ENCODE data around the gene EIF4EBP3. TPM values are rescaled to one million over a fixed set of nuclear protein-coding genes. Genes with fewer than 3 reads are reported as not detected.
"Not testable (repeated sequence)": the region's sequence is repeated elsewhere in the genome, so short reads cannot be mapped to it uniquely, and the experiment has no call there.

EIF4EBP3 gene
- total RNA-seq, 1 donor from 2014 or later, result 16.4 TPM

GRCh38 chr5:140576776-140577201 lies 29.3 kb downstream of the EIF4EBP3 start:
- TF ChIP-seq CTCF (IDR thresholded peaks at IDR 0.05; ENCODE audit: unreplicated experiment), result no peak
- Mint-ChIP-seq H3K27me3 (ENCODE audit: unreplicated experiment) (peaks cover 7% of the 10 kb centered on the region), H3K36me3 (ENCODE audit: low read depth, unreplicated experiment) (peaks cover 8% of the 10 kb centered on the region), H3K4me1 (ENCODE audit: unreplicated experiment) (peaks cover 6% of the 10 kb centered on the region), H3K9me3 (ENCODE audit: unreplicated experiment) (no peaks in the 10 kb centered on the region), H3K4me3 (ENCODE audit: unreplicated experiment) (no peak overlapping the region), H3K27ac (ENCODE audit: unreplicated experiment) (peak overlapping the region; percentile 68)
- no peak for DNase-seq (ENCODE audit: low spot score)

- not testable (repeated sequence) for H3K4me3 Mint-ChIP-seq (ENCODE audit: unreplicated experiment); H3K27me3 Mint-ChIP-seq (ENCODE audit: unreplicated experiment); H3K9me3 Mint-ChIP-seq (ENCODE audit: unreplicated experiment); H3K27ac Mint-ChIP-seq (ENCODE audit: unreplicated experiment); DNase-seq (ENCODE audit: low spot score); H3K4me1 Mint-ChIP-seq (ENCODE audit: unreplicated experiment); H3K36me3 Mint-ChIP-seq (ENCODE audit: low read depth, unreplicated experiment)
- peak; percentile 69 for TF ChIP-seq CTCF (IDR thresholded peaks at IDR 0.05; ENCODE audit: unreplicated experiment)
Observed at GRCh38 chr5:140579188-140579747, 31.8 kb downstream of the EIF4EBP3 start.

GRCh38 chr5:140587495-140587894 lies 40.0 kb downstream of the EIF4EBP3 start:
- H3K4me1 Mint-ChIP-seq (ENCODE audit: unreplicated experiment), result no peaks in the 10 kb centered on the region
- no peak for TF ChIP-seq CTCF (IDR thresholded peaks at IDR 0.05; ENCODE audit: unreplicated experiment)
- H3K27me3 Mint-ChIP-seq (ENCODE audit: unreplicated experiment), result no peaks in the 10 kb centered on the region
- DNase-seq (ENCODE audit: low spot score), result no peak
- no peaks in the 10 kb centered on the region for H3K9me3 Mint-ChIP-seq (ENCODE audit: unreplicated experiment)
- H3K27ac Mint-ChIP-seq (ENCODE audit: unreplicated experiment), result no peak overlapping the region
- H3K4me3 Mint-ChIP-seq (ENCODE audit: unreplicated experiment), result no peak overlapping the region
- no peaks in the 10 kb centered on the region for H3K36me3 Mint-ChIP-seq (ENCODE audit: low read depth, unreplicated experiment)

DNA sequence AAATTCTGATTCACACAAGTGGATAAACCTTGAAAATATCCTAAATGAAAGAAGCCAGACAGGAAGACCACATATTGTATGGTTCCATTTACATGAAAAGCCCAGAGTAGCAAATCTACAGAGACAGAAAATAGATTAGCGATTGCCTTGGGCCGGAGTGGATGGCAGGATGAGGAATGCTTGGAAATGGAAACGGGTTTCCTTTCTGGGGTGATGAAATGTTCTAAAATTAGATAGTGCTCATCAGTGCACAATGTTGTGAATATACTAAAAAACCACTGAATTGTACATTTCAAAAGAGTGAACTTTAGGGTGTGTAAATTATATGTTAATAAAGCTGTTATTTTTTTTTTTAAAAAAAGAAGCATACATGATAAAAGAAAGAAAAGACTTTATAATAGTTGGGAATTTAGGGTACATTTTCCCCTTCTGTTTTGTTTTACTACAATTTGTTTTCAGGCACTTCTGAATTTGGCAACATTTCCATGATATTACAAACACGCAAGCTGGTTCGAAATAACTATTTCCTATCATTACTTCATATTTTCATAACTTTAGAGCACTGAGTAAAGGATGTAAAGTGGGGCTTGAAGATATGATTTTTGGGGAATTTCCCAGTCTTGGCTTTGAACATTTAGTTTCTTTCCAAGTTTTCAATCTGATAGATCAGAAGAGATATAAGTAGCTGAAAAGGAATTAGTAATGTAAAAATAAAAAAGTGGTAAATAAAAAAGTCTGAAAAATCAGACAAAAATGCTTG lies 41.0 kb downstream of the EIF4EBP3 start:
- Mint-ChIP-seq H3K27me3 (ENCODE audit: unreplicated experiment) (no peaks in the 10 kb centered on the region), H3K4me1 (ENCODE audit: unreplicated experiment) (no peaks in the 10 kb centered on the region), H3K4me3 (ENCODE audit: unreplicated experiment) (no peak overlapping the region), H3K36me3 (ENCODE audit: low read depth, unreplicated experiment) (no peaks in the 10 kb centered on the region), H3K9me3 (ENCODE audit: unreplicated experiment) (no peaks in the 10 kb centered on the region), H3K27ac (ENCODE audit: unreplicated experiment) (no peak overlapping the region)
- TF ChIP-seq CTCF (IDR thresholded peaks at IDR 0.05; ENCODE audit: unreplicated experiment), result no peak
- DNase-seq (ENCODE audit: low spot score), result no peak

- Mint-ChIP-seq H3K4me3 (ENCODE audit: unreplicated experiment) (no peak overlapping the region), H3K9me3 (ENCODE audit: unreplicated experiment) (no peaks in the 10 kb centered on the region), H3K36me3 (ENCODE audit: low read depth, unreplicated experiment) (no peaks in the 10 kb centered on the region), H3K4me1 (ENCODE audit: unreplicated experiment) (no peaks in the 10 kb centered on the region), H3K27ac (ENCODE audit: unreplicated experiment) (no peak overlapping the region), H3K27me3 (ENCODE audit: unreplicated experiment) (peaks cover 2% of the 10 kb centered on the region)
- no peak for TF ChIP-seq CTCF (IDR thresholded peaks at IDR 0.05; ENCODE audit: unreplicated experiment)
- DNase-seq (ENCODE audit: low spot score), result no peak
Observed at GRCh38 chr5:140590861-140591260, 43.4 kb downstream of the EIF4EBP3 start.

All from endothelial cell (in vitro differentiated cells).